SIG-M5 (cell line): ENCODE data around the gene ADARB2.
"Not testable (repeated sequence)": the region's sequence is repeated elsewhere in the genome, so short reads cannot be mapped to it uniquely, and the experiment has no call there.

Experiments used
- DNase-seq: peaks from one replicate; lab custom pipeline; 2025; lab: John Stamatoyannopoulos, UW

Gene ADARB2

GRCh38 chr10:1737222-1738061, at the start of gene ADARB2:
Gene ADARB2 (minus strand): TSS chr10:1737525.
- no peak for DNase-seq

DNA sequence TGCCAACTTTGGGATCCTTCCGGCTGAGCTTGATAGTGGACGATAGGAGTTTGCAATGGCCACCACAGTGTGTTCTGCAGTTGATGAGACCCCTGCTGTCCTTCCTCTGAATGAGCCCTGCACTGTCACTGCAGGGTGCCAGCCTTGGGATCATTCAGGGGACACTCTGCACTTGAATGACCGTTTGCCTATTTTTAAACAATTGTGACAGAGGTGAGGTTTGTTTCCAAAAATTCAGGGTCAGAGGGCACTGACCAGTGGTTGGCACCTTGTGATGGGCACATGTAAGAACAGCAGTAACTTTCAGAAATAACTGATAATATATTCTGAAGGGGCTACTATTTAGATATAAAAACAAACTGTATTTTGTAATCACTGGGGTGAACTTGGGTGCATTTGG, 48.5 kb upstream of the ADARB2 start:
- no peak for DNase-seq

GRCh38 chr10:1782841-1783240, 45.5 kb upstream of the ADARB2 start:
- no peak for DNase-seq

- no peak for DNase-seq
These were observed 42.5 kb upstream of the ADARB2 start for GRCh38 chr10:1779796-1780195.

GRCh38 chr10:1778375-1778969, 41.1 kb upstream of the ADARB2 start:
- DNase-seq: no peak

- no peak for DNase-seq
These were observed 38.9 kb upstream of the ADARB2 start for GRCh38 chr10:1776127-1776662.

DNA sequence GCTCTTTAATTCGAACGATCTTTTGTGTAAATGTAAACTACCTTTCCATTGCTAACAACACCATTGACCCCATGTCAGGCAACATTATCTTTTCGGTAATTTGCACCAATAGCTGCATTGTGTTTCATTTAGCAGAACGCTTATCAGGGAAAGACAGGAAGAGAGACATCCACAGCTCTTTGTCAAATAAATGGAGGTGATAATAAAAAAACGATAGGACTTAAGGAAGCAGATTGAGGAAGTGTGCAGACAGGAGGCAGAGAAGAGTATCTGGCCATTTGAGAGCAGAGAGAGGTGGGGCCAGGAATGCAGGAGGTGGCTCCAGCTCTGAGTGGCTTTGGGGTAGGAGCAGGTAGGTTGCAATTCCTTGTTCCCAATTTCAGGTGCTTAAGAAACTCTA, 37.5 kb upstream of the ADARB2 start:
- DNase-seq: no peak

DNA sequence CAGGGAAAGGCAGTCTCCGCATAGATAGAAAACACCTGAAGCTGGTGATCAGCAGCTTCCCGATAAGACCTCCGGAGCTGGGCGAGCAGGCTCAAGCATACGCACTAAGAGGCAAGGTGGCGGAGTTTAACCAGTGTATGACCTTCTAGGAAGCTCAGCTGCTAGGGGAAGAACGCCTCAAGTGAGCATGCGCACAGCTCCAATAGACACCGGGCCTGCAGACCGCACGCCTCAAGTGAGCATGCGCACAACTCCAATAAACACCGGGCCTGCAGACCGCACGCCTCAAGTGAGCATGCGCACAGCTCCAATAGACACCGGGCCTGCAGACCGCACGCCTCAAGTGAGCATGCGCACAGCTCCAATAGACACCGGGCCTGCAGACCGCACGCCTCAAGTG, 35.9 kb upstream of the ADARB2 start:
- not testable (repeated sequence) for DNase-seq

DNA sequence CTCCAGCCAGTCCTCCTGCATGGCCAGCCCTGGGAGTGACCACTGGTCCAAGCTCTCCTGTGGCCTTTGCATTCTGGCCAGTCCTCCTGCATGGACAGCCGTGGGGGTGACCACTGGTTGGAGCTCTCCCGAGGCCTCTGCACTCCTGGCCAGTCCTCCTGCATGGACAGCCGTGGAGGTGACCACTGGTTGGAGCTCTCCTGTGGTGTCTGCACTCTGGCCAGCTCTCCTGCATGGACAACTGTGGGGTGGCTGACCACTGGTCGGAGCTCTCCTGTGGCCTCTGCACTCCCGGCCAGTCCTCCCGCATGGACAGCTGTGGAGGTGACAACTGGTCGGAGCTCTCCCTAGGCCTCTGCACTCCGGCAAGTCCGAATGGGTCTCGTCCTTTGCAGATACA, 28.7 kb upstream of the ADARB2 start:
- DNase-seq: no peak

DNA sequence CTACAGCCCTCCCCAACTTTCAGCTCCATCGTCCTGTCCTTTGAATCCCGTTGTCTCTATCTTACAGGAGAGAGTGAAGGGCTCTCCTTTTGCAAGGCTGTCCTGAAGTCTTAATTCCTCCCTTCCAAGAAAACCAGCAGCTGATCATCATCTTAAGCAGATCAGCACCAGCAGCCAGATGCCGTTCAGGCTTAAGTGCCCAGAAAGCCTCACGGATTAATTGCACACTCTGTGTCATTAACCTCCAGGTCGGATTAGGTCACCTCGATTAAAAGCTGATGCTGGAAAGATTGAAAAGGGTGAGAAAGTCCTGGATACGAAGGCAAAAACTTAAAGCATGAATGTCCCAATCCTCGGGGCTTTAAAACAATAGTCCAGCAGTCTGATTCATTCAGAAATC, 24.8 kb upstream of the ADARB2 start:
- no peak for DNase-seq

GRCh38 chr10:1754506-1755153, 17.3 kb upstream of the ADARB2 start:
- no peak for DNase-seq

DNA sequence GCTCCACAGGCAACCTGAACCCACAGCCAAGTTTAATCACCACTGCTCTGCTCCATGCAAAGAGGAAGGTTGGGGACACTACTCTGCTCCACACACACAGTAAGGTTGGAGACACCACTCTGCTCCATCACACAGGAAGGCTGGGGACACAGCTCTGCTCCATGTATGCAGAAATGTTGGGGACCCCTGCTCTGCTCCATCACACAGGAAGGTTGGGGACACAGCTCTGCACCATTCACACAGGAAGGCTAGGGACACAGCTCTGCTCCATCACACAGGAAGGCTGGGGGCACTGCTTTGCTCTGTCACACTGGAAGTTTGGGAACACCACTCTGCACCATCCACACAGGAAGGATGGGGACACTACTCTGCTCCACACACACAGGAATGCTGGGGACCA, 14.8 kb upstream of the ADARB2 start:
- no peak for DNase-seq

- DNase-seq: no peak
These were observed 10.3 kb upstream of the ADARB2 start for GRCh38 chr10:1747590-1748157.

- DNase-seq: no peak
These were observed 9.5 kb upstream of the ADARB2 start for GRCh38 chr10:1746796-1747195.

GRCh38 chr10:1745780-1746456, 8.6 kb upstream of the ADARB2 start:
- no peak for DNase-seq

DNA sequence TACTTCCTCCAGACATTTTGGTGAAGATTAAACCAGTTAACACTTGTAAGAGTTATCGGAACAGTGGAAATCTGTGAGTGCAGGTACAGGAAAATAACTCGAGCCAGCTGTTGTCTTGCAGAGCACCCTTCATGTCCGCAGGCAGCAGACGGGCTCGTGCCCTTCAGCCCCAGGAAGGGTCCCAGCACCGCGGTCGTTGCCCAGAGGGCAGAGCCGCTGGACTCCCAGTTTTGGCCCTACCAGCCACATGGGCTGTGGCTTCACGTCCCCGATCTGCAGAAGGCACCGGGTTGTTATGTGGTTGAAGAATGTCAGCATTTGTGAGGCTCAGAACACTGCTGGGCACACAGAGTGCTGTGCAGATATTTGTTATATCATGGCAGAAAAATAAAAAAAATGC, 7.2 kb upstream of the ADARB2 start:
- DNase-seq: no peak

GRCh38 chr10:1743141-1743540, 5.8 kb upstream of the ADARB2 start:
- no peak for DNase-seq

GRCh38 chr10:1741450-1741849, 4.1 kb upstream of the ADARB2 start:
- no peak for DNase-seq

- no peak for DNase-seq
These were observed 2.4 kb upstream of the ADARB2 start for GRCh38 chr10:1739751-1740150.

- DNase-seq: no peak
These were observed 1.6 kb upstream of the ADARB2 start for GRCh38 chr10:1738950-1739349.

DNA sequence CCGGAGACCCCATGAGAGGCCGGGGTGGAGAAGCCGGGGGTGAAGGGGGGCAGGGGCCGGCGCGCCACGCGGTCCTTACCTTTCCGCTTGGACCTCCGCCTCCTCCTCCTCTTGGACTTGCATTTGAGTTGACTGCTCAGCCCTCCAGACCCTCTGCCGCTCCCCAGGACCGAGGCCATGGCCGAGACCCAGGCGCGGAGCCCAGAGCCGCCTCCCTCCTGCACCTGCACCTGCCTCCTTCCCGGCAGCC, 428 bp downstream of the ADARB2 start:
- no peak for DNase-seq
